ENCODE measurements around the gene KCNIP1. TPM values are rescaled to one million over a fixed set of nuclear protein-coding genes. Genes with fewer than 3 reads are reported as not detected.

KCNIP1 gene
- total and polyA plus RNA-seq, 10 of the 15 experiments (the other 5 are each of a cell fraction or from before 2014, with no cell fraction given): not detected

GRCh38 chr5:170655920-170656319 lies 152.1 kb downstream of the KCNIP1 start (continued):
- TF ChIP-seq, protein P1, sequence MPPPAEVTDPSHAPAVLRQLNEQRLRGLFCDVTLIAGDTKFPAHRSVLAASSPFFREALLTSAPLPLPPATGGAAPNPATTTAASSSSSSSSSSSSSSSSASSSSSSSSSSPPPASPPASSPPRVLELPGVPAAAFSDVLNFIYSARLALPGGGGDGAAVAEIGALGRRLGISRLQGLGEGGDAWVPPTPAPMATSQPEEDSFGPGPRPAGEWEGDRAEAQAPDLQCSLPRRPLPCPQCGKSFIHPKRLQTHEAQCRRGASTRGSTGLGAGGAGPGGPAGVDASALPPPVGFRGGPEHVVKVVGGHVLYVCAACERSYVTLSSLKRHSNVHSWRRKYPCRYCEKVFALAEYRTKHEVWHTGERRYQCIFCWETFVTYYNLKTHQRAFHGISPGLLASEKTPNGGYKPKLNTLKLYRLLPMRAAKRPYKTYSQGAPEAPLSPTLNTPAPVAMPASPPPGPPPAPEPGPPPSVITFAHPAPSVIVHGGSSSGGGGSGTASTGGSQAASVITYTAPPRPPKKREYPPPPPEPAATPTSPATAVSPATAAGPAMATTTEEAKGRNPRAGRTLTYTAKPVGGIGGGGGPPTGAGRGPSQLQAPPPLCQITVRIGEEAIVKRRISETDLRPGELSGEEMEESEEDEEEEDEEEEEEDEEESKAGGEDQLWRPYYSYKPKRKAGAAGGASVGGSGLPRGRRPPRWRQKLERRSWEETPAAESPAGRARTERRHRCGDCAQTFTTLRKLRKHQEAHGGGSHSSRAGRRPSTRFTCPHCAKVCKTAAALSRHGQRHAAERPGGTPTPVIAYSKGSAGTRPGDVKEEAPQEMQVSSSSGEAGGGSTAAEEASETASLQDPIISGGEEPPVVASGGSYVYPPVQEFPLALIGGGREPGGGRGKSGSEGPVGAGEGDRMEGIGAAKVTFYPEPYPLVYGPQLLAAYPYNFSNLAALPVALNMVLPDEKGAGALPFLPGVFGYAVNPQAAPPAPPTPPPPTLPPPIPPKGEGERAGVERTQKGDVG (CRISPR knock-in tag; IDR thresholded peaks at IDR 0.05): no peak
- TF ChIP-seq CEBPB (IDR thresholded peaks at IDR 0.05; ENCODE audit: borderline replicate concordance in 1 of 2, low read depth in 2 of 2, low read length in 2 of 2) (no peak), CBFB (IDR thresholded peaks at IDR 0.05; ENCODE audit: low read depth) (no peak)

GRCh38 chr5:170656346-170656745 lies 152.5 kb downstream of the KCNIP1 start:
- Histone ChIP-seq H2AFZ (ENCODE audit: control insufficient read depth, low read depth, low read length) (no peak overlapping the region), H3K9me3 (replicated peaks; ENCODE audit: control insufficient read depth, insufficient read depth, low read length) (no peaks in the 10 kb centered on the region), H3K27ac (ENCODE audit: control insufficient read depth, insufficient read depth) (no peak overlapping the region), H3K79me2 (ENCODE audit: control insufficient read depth, insufficient read depth, low read length) (no peaks in the 10 kb centered on the region), H3K36me3 (ENCODE audit: control insufficient read depth in 2 of 2, insufficient read depth in 2 of 2, low read length in 1 of 2) (no peaks in the 10 kb centered on the region), H3K4me1 (ENCODE audit: control insufficient read depth, insufficient read depth, low read length) (no peaks in the 10 kb centered on the region), H4K20me1 (ENCODE audit: control insufficient read depth, insufficient read depth) (no peaks in the 10 kb centered on the region; the same call in 1 of the 2 replicates), H3K4me2 (ENCODE audit: control insufficient read depth, insufficient read depth) (no peak overlapping the region), H3K27me3 (replicated peaks in 1 of 2; ENCODE audit: control insufficient read depth in 2 of 2, insufficient read depth in 2 of 2, low read length in 1 of 2) (peaks cover 0 to 1% of the 10 kb centered on the region in 2 experiments; a peak in 1 of 4 replicates), H3K4me3 (no peak overlapping the region), H3K9ac (ENCODE audit: control insufficient read depth, insufficient read depth, low read length) (no peak overlapping the region)
- ATAC-seq: no peak
- in situ Hi-C loops (cut with MboI): no loop called here
- FAIRE-seq: no peak
- ChIA-PET POLR2A (no interaction called here), RAD21 (ENCODE audit: unreplicated experiment) (interaction anchor here (0.7 to 1.2 kb wide), 2 partner anchors 21 to 819 kb away, joined by 3 read pairs; no protein-coding TSS in a partner anchor), CTCF (no interaction called here), SMC1A (ENCODE audit: uncharacterized antibody, unreplicated experiment) (no interaction called here)
- intact Hi-C loops (cut with micrococcal nuclease; ENCODE audit: unreplicated experiment): no loop called here
- no peak for DNase-seq (ENCODE audit: low read depth, low spot score)
- WGBS (ENCODE audit: insufficient coverage, insufficient replicate concordance, low lambda C conversion rate, missing lambda C conversion rate): 49% methylated on average over 4 of the region's 4 CpGs
- no peak for TF ChIP-seq RBBP5 (conservative IDR thresholded peaks at IDR 0.05)
- BruUV-seq (replicated peaks): no TSS peak

Data from GM12878 (cell line).